ENCODE data around the gene TCF23.
"Not testable (repeated sequence)": the region's sequence is repeated elsewhere in the genome, so short reads cannot be mapped to it uniquely, and the experiment has no call there.

TCF23 gene

DNA sequence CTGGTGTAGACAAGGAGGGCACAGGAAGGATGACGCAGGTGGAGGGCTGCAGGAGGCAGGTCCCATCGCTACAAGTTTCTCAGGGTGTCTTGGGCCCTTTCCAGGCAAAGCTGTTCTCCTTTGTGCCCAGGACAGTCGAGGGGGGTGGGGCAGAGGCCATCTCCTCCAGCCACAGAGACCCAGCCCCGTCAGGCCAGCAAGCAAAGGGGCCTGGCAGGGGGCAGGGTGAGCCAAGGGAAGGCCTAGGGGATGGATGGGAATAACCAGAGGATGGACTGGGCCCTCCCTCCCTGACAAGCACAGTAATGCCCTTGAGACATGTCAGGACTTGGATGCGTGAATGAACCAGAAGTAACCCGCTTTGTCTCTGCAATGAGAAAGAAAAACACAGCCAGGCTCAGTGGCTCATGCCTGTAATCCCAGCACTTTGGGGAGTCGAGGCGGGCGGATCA is 6.3 kb downstream of the TCF23 start:
- DNase-seq, result no peak

DNA sequence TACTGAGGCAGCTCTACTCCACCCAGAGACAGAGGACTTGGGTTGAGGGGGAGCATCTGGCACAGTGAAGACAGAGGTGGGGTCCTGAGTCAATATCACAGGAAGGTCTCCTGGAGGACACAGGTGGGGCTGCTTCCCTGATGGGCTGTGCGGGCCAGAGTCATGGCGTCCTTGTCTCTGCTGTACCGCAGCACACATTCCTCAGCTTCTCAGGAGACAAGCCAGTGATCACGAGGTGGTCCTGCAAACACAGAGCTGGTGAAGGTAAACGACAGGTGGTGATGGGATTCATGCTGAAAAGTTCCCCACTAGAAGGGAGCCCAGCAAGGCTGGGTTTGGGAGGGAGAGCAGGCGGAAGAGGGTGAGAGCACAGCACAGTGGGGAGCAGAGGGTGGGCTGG is 9.7 kb downstream of the TCF23 start:
- DNase-seq, result no peak

DNA sequence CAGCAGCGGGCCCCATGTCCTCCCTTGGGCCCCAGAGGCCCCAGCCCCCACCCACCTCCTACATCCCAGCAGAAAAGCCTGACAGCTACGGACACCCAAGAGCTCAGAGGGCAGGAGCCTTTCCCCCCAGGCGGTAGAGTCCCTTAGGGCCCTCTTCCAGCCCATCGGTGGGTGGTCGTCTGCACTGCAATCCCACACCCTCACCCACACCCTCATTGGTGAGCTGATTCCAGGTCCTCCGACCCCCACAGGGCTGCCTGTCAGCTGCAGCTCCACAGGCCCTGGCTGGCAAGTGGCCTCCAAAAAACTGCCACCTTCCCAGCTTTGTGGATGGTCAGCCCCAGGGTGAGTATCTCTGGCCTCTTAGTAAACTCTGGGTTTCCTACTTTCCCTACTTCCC is 10.5 kb downstream of the TCF23 start:
- no peak for DNase-seq

DNA sequence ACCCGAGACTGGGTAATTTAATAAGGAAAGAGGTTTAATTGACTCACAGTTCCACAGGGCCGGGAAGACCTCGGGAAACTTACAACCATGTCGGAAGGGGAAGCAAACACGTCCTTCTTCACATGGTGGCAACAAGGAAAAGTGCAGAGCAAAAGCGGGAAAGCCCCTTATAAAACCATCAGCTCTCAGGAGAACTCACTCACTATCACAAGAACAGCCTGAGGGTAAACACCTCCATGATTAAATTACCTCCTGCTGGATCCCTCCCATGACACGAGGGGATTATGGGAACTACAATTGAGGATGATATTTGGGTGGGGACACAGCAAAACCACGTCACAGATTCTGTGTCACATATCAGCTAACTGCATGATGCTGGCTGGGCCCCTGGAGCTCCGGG is 11.4 kb downstream of the TCF23 start:
- no peak for DNase-seq

DNA sequence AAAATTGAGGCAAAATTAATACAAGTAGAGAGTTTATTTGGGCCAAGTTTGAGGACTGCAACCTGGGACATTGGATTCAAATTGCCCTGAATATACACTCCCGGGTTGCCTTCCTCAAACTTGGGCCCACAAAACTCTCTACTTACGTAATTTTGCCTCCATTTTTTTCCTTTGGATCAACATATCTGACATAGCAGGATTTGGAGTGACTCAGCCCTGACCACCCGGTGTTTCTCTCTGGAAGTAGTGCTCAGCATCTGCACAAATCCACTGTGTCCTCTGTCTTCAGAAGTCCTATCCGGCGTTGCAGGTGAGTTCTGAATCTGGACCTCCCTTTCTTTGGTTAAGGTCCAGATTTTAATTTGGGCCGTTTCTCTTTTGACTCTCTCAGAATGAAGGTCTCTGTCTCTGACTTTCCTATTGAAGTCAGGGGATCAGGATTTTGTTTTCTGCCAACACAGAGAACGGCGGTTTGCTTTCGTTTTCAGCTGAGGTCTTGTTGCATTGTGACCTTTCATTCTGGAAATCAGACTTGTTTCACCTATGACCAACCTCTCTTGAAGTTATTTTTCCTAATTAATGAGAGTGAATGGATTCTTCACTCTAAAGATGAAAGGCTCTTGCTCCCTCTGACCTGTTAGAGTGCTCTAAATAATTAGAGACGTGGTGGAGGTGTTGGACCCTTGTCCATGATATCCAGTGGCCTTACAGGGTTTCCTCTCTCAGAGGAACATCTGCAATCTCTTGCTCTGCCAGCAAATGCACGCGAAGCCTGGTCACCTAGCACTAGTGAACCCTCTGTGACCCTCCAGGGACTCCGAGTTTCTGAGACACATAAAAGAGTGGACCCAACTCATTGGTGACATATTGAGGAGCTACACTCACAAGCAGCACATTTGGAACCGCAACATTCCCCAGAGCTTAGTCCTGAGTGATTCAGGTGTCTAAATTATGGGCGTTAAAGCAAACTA is 13.6 kb downstream of the TCF23 start:
- DNase-seq, result no peak

DNA sequence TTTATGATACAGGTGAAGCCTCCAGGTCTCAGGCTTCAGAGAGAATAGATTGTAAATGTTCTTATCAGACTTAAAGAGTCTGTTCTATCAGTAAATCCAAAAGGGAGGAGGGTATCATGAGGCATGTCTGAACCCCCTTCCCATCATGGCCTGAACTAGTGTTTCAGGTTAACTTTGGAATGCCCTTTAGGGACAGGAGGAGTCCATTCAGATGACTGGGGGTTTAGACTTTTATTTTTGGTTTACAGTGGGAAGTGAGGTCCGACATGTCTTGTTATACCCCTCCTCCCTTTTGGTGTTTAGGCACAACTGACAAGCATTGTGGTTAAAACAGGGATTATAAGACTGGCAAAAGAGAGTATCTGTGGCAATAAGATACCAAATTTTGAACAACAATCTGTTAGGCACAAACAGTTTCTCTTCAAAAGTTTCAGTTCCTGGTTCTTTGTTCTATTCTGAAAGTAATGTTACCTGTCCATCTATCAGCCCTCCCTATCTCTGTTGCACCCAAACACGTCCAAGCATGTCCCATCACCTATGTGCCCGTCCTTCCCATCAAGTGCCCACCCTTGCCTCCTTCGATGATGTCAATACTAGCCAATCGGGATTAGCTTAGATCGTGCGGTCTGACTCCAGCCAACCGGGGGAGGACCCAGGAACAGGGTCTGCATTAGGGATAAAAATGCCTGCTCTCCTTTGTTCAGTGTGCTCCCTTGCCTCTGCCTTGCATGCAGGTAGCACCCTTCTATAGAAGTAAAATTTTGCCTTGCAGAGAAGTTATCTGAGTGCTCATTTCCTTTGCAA is 16.4 kb downstream of the TCF23 start:
- DNase-seq, result no peak

DNA sequence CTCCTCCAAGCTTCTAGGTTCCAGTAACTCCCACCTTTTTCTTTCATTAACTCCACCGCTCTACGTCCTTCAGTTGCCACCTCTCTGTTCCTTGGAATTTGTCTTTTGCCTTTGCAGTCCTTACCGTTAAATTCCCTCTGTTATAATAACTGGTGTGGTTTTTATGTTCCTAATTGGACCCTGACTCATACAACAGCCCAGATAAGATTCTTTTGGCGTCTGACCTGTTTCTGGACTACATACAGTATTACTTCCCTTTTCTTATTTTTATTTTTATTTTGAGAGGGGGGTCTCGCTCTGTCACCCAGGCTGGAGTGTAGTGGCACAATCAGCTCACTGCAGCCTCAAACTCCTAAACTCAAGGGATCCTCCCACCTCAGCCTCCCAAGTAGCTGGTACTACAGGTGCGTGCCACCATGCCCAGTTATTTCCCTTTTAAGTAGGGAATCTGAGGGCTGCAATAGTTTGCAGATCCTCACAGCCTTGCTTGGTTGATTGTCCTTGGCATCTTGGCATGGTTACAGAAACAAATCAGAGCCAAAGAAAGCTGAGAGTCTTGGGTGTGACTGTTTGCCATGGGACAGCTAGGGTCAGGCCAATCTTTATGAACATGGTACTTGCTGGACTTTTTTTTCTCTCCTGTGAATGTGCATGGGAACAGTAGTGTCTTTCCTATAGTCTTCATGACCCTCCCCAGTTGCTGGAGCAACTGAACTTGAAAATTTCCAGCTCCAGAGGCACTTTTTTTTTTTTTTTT is 22.0 kb downstream of the TCF23 start:
- no peak for DNase-seq

DNA sequence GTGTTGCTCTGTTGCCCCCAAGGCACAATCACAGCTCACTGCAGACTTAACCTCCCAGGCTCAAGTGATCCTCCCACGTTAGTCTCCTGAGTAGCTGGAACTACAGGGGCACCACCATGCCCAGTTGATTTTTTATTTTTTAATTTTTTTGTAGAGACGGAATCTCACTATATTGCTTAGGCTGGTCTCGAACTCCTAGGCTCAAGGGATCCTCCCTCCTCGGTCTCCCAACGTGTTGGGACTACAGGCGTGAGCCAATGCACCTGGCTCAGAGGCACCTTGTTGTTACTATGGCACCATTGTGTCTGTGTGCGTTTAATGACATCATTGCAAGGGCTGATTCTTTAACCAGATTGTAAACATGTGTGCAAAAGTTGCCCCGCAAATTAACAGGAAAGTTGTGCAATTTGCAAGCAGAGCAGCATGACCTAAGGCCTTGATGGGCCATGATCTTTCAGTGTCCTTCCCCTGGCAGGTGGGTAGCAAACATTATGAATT is 22.6 kb downstream of the TCF23 start:
- DNase-seq, result no peak

DNA sequence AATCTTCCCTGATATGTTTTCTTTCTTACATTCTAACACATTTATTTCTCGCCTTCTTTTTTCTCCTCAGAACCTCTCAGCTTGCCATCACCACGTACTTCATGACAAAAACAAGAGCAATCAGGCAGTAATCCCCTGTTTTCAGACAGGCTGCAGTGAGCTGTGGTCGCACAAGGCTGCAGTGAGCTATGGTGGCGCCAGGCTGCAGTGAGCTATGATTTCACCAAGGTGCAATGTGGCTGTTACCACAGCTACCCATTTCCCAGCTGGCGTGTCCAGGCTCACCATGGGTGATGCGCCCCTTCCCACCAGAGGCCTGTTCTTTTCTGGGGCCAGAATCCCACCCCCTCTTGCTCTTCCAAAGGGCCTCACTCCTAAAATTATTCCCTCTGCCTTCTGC is 25.8 kb downstream of the TCF23 start:
- DNase-seq, result no peak

DNA sequence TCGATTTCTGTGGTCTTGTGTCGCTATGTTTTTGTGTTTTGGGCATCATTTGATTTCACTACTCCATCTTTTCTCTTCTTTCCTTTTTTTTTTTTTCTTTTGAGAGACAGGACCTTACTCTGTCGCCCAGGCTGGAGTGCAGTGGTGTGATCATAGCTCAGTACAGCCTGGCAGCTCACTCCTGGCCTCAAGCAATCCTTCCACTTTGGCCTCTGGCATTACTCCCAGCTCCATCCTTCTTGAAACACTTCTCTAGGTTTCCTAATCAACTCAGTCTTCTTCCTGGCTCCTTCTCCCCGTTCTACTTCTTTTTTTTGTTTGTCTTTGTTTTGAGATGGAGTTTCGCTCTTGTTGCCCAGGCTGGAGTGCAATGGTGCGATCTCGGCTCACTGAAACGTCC is 26.5 kb downstream of the TCF23 start:
- DNase-seq, result no peak

DNA sequence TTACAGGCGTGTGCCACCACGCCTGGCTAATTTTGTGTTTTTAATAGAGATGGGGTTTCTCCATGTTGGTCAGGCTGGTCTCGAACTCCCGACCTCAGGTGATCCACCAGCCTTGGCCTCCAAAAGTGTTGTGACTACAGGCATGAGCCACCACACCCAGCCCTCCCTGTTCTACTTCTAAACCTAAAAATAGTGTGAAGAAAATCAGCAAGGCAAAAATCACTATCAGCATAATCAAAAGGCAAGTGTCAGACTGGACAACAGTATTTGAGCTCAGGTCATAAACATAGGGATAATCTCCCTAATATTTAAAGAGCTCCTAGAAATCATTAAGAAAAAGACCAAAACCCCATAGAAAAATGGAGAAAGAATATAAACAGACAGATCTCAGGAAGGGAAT is 27.0 kb downstream of the TCF23 start:
- DNase-seq, result not testable (repeated sequence)

DNA sequence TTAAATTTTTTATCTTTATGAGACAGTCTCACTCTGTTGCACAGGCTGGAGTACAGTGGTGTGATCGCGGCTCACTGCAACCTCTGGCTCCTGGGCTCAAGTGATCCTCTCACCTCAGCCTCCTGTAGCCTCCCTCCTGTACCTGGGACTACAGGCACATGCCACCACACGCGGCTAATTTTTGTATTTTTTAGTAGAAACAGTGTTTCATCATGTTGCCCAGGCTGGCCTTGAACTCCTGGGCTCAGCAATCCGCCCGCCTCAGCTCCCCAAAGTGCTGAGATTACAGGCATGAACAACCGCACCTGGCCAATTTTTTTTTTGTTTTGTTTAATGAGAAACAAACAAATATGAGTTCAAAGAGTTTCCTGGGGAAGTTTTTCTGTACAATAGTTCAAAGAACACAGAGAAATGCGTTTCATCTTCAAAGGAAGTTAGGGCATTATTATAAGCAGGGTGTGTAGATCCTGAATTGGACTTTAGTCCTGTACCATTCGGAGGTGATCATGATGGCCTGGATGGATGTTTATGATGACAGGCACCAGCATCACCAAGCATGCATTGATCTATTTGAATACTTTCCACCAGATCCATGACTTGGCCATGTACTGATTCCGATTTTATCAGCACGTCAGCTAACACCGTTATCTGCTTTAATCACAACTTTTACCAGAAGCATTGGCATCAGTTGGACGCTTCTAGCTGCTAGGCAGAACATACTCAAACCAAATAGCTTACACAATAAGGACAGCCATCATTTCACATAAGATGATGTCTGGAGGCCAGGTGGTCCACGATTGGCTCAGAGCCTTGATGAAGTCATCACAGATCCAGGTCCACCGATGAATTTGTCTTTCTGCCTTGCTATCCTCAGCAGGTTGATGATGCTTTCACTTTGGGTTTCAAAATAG is 28.9 kb downstream of the TCF23 start:
- no peak for DNase-seq

DNA sequence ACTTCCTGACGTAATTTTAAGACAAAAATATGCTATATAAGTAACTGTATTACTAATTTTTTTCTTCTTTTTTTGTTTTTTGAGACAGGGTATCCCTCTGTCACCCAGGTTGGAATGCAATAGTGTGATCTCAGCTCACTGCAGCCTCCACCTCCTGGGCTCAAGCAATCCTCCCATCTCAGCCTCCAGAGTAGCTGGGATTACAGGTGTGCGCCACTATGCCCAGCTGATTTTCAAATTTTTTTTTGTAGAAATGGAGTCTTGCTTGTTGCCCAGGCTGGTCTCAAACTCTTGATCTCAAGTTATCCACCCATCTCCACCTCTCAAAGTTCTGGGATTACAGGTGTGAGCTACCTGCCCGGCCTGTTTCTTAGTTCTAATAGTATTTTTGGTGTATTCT is 29.7 kb downstream of the TCF23 start:
- no peak for DNase-seq

DNA sequence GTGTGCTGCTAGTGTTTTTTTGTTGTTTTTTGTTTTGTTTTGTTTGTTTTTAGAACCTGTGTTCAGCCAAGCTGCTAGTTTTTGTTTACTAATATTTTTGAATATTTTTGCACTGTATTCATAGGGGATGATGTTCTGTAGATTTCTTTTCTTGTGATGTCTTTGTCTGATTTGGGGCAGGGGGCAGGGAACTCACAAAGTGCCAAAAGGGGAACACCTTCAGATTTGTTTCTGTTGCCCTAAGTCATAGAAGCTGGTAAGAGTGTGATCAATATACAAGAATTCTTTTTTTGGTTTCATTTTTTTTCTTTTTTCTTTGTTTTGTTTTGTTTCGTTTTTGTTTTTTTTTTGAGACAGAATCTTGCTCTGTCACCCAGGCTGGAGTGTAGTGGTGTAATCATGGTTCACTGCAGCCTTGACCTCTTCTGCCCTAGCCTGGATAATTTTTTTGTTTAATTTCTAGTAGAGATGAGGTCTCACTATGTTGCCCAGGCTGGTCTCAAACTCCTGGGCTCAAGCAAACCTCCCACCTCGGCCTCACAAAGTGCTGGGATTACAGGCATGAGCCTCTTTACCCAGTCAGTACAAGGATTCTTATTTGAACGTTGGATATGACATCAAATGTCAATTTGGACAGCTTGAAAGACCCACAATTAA is 30.7 kb downstream of the TCF23 start:
- no peak for DNase-seq

DNA sequence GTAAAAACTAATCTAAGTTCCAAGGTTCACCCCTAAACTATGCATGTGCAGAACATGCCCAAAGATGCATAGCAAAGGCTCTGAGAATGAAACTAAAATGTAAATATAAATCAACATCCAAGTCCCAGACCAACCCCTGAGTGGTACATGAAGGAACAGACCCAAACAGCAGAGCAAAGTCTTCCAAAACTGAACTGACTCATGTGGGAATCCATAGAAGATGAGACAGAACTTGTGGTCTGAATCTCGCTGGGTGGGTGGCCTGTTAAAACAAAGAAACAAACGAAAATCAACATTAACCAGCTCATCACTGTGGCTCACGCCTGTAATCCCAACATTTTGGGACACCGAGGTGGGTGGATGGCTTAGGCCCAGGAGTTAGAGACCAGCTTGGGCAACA is 33.5 kb downstream of the TCF23 start:
- no peak for DNase-seq

DNA sequence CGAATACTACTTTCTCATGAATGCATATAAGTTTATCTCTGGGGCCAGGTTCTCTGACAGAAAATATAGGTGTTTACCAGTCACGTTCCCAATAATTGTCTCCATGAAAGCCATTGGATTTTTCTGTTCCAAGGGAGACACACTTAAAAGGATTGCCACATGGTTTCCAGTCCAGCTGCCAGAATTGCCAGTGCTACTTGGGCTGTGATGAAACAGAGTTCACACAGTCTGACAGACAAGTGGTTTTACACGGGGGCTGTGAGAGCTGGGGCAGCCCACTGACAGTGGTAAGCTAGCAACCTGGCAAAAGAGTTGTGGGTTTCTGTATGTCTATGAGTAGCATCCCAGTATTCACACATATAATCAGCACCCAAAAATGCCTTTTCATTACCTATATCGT is 35.3 kb downstream of the TCF23 start:
- DNase-seq, result no peak

DNA sequence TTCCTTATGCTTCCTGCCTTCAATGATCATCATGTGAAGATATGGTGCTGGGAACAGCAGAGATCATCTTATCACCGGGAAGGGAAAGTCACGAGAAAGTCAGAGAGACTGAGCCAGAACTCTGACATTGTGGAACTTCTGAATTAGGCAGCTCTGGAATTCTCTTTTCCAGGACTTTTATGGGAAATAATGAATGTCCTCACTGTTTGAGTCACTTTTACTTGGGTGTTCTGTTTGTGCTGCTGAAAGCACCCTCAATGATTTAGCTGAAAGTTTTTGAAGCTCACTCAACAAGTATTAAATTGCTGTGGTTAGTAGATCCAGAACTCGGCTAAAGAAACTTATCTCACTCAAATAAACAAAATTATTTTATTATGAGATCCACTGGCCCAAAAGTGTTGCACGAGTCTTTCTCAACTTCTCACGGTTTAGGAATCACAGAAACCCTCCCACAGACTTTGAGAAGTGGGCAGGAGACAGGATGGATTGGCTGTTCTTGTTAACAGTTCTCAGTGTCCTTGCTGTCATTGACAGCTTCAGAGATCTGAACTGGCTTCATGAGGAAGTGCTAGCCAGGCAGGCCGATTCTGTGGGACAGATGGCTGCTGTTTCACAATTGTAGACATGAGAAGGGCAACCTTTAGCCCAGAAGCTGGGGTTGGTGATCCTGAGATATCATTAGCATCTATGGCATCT is 36.7 kb downstream of the TCF23 start:
- no peak for DNase-seq

DNA sequence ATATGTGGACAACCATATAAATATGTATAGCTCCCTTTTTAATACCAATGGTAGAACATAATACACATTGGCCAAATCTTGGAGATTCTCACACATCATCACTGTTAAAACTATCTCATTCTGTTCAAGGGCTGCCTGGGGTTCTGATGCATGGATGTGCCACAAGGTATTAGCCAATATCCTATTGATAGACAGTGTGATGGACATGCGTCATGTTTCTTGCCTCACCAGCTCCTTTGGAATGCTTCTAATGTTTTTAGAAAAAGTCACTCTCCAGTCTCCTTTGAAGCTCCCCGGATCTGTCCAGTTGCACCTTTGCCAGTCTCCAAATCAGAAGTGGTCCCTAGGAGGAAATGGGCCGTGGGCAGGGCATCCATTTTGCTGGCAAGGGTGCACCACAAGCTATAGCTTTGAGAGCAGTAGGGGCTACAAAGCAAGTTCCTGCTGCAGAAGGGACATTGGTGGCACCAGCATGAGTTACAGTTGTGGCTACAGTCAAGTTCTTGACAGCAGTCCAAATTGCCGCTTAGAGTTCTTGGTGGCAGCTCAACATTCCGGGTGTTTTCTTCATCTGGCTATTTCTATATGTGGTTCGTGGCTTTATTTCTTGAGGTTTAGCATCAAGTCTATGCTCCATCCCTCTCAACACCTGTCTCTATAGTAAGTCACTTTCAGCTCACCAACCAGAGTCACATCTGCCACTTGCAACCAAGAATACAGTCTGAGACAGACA is 38.0 kb downstream of the TCF23 start:
- DNase-seq, result no peak

DNA sequence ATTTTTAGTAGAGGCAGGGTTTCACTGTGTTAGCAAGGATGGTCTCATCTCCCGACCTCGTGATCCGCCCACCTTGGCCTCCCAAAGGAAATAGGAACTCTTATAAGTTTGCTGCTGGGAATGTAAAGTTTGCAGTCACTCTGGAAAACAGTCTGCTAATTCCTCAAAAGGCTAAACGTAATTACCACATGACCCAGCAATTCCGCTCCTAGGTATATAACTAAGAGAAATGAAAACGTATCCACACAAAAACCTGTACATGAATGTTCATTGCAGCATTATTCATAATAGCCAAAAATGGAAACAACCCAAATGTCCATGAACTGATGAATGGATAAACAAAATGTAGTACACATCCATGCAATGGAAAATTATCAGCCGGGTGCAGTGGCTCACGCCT is 41.2 kb downstream of the TCF23 start:
- DNase-seq, result no peak

Measured in T1000 (cell line).